Measurements from ENCODE around the gene SIRT7.

GRCh38 chr17:81958633-81959342, 40.8 kb upstream of the SIRT7 start:
- TF ChIP-seq CTCF (IDR thresholded peaks at IDR 0.05) (no peak), EP300 (IDR thresholded peaks at IDR 0.05) (no peak)

All from gastroesophageal sphincter (tissue), 3 donors.